Suprapubic skin (tissue), 4 donors: ENCODE results near the gene CHDH. TPM values are rescaled to one million over a fixed set of nuclear protein-coding genes. Genes with fewer than 3 reads are reported as not detected.

Source experiments
- DNase-seq, 2 donors: peaks; one replicate each; pipeline ENCODE4 v3.0.0-alpha.2; 2019; ENCODE audit warnings: low spot score in 2 of 2
- H3K27ac ChIP-seq: fragments of 200-600 bp; sonication (generic); one replicate; pipeline ENCODE4 v1.5.1; 2019
- H3K27me3 ChIP-seq: fragments of 200-600 bp; sonication (generic); one replicate; pipeline ENCODE4 v1.5.1; 2019
- H3K36me3 ChIP-seq: fragments of 200-600 bp; sonication (generic); one replicate; pipeline ENCODE4 v1.5.1; 2019
- H3K4me1 ChIP-seq: fragments of 200-600 bp; sonication (generic); one replicate; pipeline ENCODE4 v1.5.1; 2019
- H3K4me3 ChIP-seq: fragments of 200-600 bp; sonication (generic); one replicate; pipeline ENCODE4 v1.5.1; 2019; ENCODE audit warnings: mild to moderate bottlenecking
- H3K9me3 ChIP-seq: fragments of 200-600 bp; sonication (generic); one replicate; pipeline ENCODE4 v1.5.1; 2019
- CTCF ChIP-seq, 2 donors: fragments of 200-600 bp in 1 of 2; fragments of 450-650 bp in 1 of 2; sonication (generic) in 1 of 2; IDR thresholded peaks; one replicate each; pipeline ENCODE4 v1.5.1; 2016 to 2019; ENCODE audit warnings: antibody characterized with exemption in 2 of 2, mild to moderate bottlenecking in 1 of 2, moderate library complexity in 1 of 2
- EP300 ChIP-seq: sonication (generic); formaldehyde crosslinking; IDR thresholded peaks from one replicate; pipeline ENCODE4 v1.6.1; 2017; ENCODE audit warnings: antibody characterized with exemption
- POLR2A ChIP-seq, 2 donors: fragments of 450-650 bp; IDR thresholded peaks; one replicate each; pipeline ENCODE4 v1.6.1; 2017; ENCODE audit warnings: antibody characterized with exemption in 2 of 2, mild to moderate bottlenecking in 2 of 2, moderate library complexity in 2 of 2
- POLR2AphosphoS5 ChIP-seq, 3 donors: sonication (generic); formaldehyde crosslinking; IDR thresholded peaks; one replicate each; pipeline ENCODE4 v1.6.1; 2017; ENCODE audit warnings: antibody characterized with exemption in 3 of 3
- WGBS: methylation state at CpG from one replicate; pipeline ENCODE4 v1.1.5; 2018; 5-methylcytosine and 5-hydroxymethylcytosine counted together
- total RNA-seq, 4 donors: library from RNA; depleted of rRNA; stranded (reverse); fragments of >200 nt; gene quantifications; one replicate each; pipeline ENCODE4 v1.1.0, GENCODE V29; 2016

Gene CHDH
- total RNA-seq, 4 donors from 2014 or later = 6.0 to 26.4 (median 9.3) TPM

- WGBS = 90% methylated on average over 9 of the region's 14 CpGs
- TF ChIP-seq EP300 (no peak), POLR2AphosphoS5 (IDR thresholded peaks at IDR 0.05) (no peak), CTCF (IDR thresholded peaks at IDR 0.05) (no peak), POLR2A (IDR thresholded peaks at IDR 0.05) (no peak)
- Histone ChIP-seq H3K27ac (no peak overlapping the region), H3K4me3 (no peak overlapping the region), H3K27me3 (no peaks in the 10 kb centered on the region), H3K9me3 (no peaks in the 10 kb centered on the region), H3K4me1 (no peaks in the 10 kb centered on the region), H3K36me3 (no peaks in the 10 kb centered on the region)
- DNase-seq = no peak
Measured at GRCh38 chr3:53764026-53764775, 82.0 kb downstream of the CHDH start.

- Histone ChIP-seq H3K4me3 (no peak overlapping the region), H3K27ac (no peak overlapping the region), H3K36me3 (no peaks in the 10 kb centered on the region), H3K27me3 (no peaks in the 10 kb centered on the region), H3K9me3 (no peaks in the 10 kb centered on the region), H3K4me1 (no peaks in the 10 kb centered on the region)
- WGBS = 100% methylated on average over 1 of the region's 7 CpGs
- no peak for DNase-seq
- no peak for TF ChIP-seq POLR2AphosphoS5 (IDR thresholded peaks at IDR 0.05)
- no peak for TF ChIP-seq POLR2A (IDR thresholded peaks at IDR 0.05)
- no peak for TF ChIP-seq EP300
- TF ChIP-seq CTCF (IDR thresholded peaks at IDR 0.05) = no peak
Measured at GRCh38 chr3:53763353-53763752, 82.9 kb downstream of the CHDH start.

Other genes starting within 250 kb of the CHDH start
- gene IL17RB, start 149 bp upstream of the CHDH start, total RNA-seq = 1 to 10 TPM; 1.7 to 5.1 (median 2.2) TPM
- 10 to 100 TPM; 15.0 to 21.3 (median 15.8) TPM for gene ACTR8, start 35.7 kb upstream of the CHDH start, total RNA-seq
- gene SELENOK, start 45.4 kb upstream of the CHDH start, total RNA-seq = 10 to 100 TPM; 36.5 to 48.1 (median 45.4) TPM